Measurements from ENCODE around the gene MYL6.
A peak's percentile ranks its signal among the peaks of the same experiment; 100 is the strongest.

Gene MYL6

GRCh38 chr12:56189099-56189917 lies 31.1 kb downstream of the MYL6 start, which contains the start of gene SMARCC2 (continued):
- TF ChIP-seq, protein P1, sequence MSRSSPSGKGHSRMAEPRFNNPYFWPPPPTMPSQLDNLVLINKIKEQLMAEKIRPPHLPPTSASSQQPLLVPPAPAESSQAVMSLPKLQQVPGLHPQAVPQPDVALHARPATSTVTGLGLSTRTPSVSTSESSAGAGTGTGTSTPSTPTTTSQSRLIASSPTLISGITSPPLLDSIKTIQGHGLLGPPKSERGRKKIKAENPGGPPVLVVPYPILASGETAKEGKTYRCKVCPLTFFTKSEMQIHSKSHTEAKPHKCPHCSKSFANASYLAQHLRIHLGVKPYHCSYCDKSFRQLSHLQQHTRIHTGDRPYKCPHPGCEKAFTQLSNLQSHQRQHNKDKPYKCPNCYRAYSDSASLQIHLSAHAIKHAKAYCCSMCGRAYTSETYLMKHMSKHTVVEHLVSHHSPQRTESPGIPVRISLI (tag by site-specific recombination; IDR thresholded peaks at IDR 0.05), result no peak
- TF ChIP-seq ZNF670 (tag by site-specific recombination; IDR thresholded peaks at IDR 0.05; ENCODE audit: low read depth) (no peak), KLF1 (tag by site-specific recombination; IDR thresholded peaks at IDR 0.05) (no peak), PRDM6 (tag by site-specific recombination; IDR thresholded peaks at IDR 0.05) (no peak), ZNF169 (tag by site-specific recombination; IDR thresholded peaks at IDR 0.05) (no peak), TRIM28 (IDR thresholded peaks at IDR 0.05; ENCODE audit: borderline replicate concordance, low read length) (no peak), ZNF292 (tag by site-specific recombination; IDR thresholded peaks at IDR 0.05; ENCODE audit: borderline replicate concordance, low read depth) (no peak), OSR2 (tag by site-specific recombination; IDR thresholded peaks at IDR 0.05) (no peak), ZNF274 (IDR thresholded peaks at IDR 0.05; ENCODE audit: low read length) (no peak), ZNF274 (tag by site-specific recombination; IDR thresholded peaks at IDR 0.05; ENCODE audit: borderline replicate concordance) (no peak), ZBTB6 (tag by site-specific recombination; IDR thresholded peaks at IDR 0.05) (no peak), ZBTB48 (tag by site-specific recombination; IDR thresholded peaks at IDR 0.05) (no peak), ZBTB7A (tag by site-specific recombination; IDR thresholded peaks at IDR 0.05; ENCODE audit: low read depth) (no peak), OVOL3 (tag by site-specific recombination; IDR thresholded peaks at IDR 0.05) (no peak), YY1 (tag by site-specific recombination; IDR thresholded peaks at IDR 0.05) (peak; percentile 50; the same call in 1 of the 2 replicates), ZNF19 (tag by site-specific recombination; IDR thresholded peaks at IDR 0.05; ENCODE audit: low read depth) (no peak), ZBTB21 (tag by site-specific recombination; IDR thresholded peaks at IDR 0.05) (no peak), ZNF23 (tag by site-specific recombination; IDR thresholded peaks at IDR 0.05; ENCODE audit: borderline replicate concordance) (no peak), ZNF16 (tag by site-specific recombination; IDR thresholded peaks at IDR 0.05; ENCODE audit: low read depth) (no peak), ZNF776 (tag by site-specific recombination; IDR thresholded peaks at IDR 0.05; ENCODE audit: borderline replicate concordance) (no peak), ZNF624 (tag by site-specific recombination; IDR thresholded peaks at IDR 0.05) (no peak)
- TF ChIP-seq, protein P2, sequence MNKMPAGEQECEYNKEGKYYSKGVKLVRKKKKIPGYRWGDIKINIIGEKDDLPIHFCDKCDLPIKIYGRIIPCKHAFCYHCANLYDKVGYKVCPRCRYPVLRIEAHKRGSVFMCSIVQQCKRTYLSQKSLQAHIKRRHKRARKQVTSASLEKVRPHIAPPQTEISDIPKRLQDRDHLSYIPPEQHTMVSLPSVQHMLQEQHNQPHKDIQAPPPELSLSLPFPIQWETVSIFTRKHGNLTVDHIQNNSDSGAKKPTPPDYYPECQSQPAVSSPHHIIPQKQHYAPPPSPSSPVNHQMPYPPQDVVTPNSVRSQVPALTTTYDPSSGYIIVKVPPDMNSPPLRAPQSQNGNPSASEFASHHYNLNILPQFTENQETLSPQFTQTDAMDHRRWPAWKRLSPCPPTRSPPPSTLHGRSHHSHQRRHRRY (tag by site-specific recombination; IDR thresholded peaks at IDR 0.05), result no peak
- TF ChIP-seq, protein P3, sequence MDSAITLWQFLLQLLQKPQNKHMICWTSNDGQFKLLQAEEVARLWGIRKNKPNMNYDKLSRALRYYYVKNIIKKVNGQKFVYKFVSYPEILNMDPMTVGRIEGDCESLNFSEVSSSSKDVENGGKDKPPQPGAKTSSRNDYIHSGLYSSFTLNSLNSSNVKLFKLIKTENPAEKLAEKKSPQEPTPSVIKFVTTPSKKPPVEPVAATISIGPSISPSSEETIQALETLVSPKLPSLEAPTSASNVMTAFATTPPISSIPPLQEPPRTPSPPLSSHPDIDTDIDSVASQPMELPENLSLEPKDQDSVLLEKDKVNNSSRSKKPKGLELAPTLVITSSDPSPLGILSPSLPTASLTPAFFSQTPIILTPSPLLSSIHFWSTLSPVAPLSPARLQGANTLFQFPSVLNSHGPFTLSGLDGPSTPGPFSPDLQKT (IDR thresholded peaks at IDR 0.05; ENCODE audit: borderline replicate concordance, low read depth, low read length), result no peak
- TF ChIP-seq, protein P4, sequence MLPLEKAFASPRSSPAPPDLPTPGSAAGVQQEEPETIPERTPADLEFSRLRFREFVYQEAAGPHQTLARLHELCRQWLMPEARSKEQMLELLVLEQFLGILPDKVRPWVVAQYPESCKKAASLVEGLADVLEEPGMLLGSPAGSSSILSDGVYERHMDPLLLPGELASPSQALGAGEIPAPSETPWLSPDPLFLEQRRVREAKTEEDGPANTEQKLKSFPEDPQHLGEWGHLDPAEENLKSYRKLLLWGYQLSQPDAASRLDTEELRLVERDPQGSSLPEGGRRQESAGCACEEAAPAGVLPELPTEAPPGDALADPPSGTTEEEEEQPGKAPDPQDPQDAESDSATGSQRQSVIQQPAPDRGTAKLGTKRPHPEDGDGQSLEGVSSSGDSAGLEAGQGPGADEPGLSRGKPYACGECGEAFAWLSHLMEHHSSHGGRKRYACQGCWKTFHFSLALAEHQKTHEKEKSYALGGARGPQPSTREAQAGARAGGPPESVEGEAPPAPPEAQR (tag by site-specific recombination; IDR thresholded peaks at IDR 0.05), result no peak
- TF ChIP-seq, protein P5, sequence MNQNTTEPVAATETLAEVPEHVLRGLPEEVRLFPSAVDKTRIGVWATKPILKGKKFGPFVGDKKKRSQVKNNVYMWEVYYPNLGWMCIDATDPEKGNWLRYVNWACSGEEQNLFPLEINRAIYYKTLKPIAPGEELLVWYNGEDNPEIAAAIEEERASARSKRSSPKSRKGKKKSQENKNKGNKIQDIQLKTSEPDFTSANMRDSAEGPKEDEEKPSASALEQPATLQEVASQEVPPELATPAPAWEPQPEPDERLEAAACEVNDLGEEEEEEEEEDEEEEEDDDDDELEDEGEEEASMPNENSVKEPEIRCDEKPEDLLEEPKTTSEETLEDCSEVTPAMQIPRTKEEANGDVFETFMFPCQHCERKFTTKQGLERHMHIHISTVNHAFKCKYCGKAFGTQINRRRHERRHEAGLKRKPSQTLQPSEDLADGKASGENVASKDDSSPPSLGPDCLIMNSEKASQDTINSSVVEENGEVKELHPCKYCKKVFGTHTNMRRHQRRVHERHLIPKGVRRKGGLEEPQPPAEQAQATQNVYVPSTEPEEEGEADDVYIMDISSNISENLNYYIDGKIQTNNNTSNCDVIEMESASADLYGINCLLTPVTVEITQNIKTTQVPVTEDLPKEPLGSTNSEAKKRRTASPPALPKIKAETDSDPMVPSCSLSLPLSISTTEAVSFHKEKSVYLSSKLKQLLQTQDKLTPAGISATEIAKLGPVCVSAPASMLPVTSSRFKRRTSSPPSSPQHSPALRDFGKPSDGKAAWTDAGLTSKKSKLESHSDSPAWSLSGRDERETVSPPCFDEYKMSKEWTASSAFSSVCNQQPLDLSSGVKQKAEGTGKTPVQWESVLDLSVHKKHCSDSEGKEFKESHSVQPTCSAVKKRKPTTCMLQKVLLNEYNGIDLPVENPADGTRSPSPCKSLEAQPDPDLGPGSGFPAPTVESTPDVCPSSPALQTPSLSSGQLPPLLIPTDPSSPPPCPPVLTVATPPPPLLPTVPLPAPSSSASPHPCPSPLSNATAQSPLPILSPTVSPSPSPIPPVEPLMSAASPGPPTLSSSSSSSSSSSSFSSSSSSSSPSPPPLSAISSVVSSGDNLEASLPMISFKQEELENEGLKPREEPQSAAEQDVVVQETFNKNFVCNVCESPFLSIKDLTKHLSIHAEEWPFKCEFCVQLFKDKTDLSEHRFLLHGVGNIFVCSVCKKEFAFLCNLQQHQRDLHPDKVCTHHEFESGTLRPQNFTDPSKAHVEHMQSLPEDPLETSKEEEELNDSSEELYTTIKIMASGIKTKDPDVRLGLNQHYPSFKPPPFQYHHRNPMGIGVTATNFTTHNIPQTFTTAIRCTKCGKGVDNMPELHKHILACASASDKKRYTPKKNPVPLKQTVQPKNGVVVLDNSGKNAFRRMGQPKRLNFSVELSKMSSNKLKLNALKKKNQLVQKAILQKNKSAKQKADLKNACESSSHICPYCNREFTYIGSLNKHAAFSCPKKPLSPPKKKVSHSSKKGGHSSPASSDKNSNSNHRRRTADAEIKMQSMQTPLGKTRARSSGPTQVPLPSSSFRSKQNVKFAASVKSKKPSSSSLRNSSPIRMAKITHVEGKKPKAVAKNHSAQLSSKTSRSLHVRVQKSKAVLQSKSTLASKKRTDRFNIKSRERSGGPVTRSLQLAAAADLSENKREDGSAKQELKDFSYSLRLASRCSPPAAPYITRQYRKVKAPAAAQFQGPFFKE (tag by site-specific recombination; IDR thresholded peaks at IDR 0.05; ENCODE audit: borderline replicate concordance), result no peak
